ENCODE data around the gene ROBO3. TPM values are rescaled to one million over a fixed set of nuclear protein-coding genes. Genes with fewer than 3 reads are reported as not detected.
A peak's percentile ranks its signal among the peaks of the same experiment; 100 is the strongest.

ROBO3 gene
- total RNA-seq, result 8.8 TPM

- DNase-seq, result no peak
Measured at GRCh38 chr11:124865181-124865901, at the start of gene ROBO3. ROBO3 (plus strand) TSS chr11:124865432; CDS start chr11:124865578, 146 bp downstream.

- no peak for DNase-seq
Measured at GRCh38 chr11:124817036-124817435, 48.2 kb upstream of the ROBO3 start.

GRCh38 chr11:124821995-124822730 is 43.1 kb upstream of the ROBO3 start:
- no peak for DNase-seq

GRCh38 chr11:124823512-124824376 is 41.5 kb upstream of the ROBO3 start:
- DNase-seq, result no peak

GRCh38 chr11:124825876-124826275 is 39.4 kb upstream of the ROBO3 start:
- no peak for DNase-seq

- DNase-seq, result no peak
Measured at GRCh38 chr11:124829986-124830385, 35.2 kb upstream of the ROBO3 start.

GRCh38 chr11:124830749-124831148 is 34.5 kb upstream of the ROBO3 start:
- DNase-seq, result no peak

GRCh38 chr11:124831897-124832296 is 33.3 kb upstream of the ROBO3 start:
- no peak for DNase-seq

- no peak for DNase-seq
Measured at GRCh38 chr11:124832571-124832970, 32.7 kb upstream of the ROBO3 start.

- no peak for DNase-seq
Measured at GRCh38 chr11:124834526-124835180, 30.6 kb upstream of the ROBO3 start.

- no peak for DNase-seq
Measured at GRCh38 chr11:124835918-124836317, 29.3 kb upstream of the ROBO3 start.

GRCh38 chr11:124837491-124837856 is 27.8 kb upstream of the ROBO3 start:
- DNase-seq, result peak; percentile 72

- DNase-seq, result no peak
Measured at GRCh38 chr11:124838805-124839127, 26.5 kb upstream of the ROBO3 start.

- DNase-seq, result no peak
Measured at GRCh38 chr11:124839128-124839971, 25.9 kb upstream of the ROBO3 start.

- DNase-seq, result no peak
Measured at GRCh38 chr11:124839972-124840621, 25.1 kb upstream of the ROBO3 start.

- DNase-seq, result no peak
Measured at GRCh38 chr11:124840666-124841065, 24.6 kb upstream of the ROBO3 start.

GRCh38 chr11:124841201-124841600 is 24.0 kb upstream of the ROBO3 start:
- DNase-seq, result no peak

- no peak for DNase-seq
Measured at GRCh38 chr11:124841840-124842239, 23.4 kb upstream of the ROBO3 start.

GRCh38 chr11:124842305-124842704 is 22.9 kb upstream of the ROBO3 start:
- no peak for DNase-seq

GRCh38 chr11:124843616-124843910 is 21.7 kb upstream of the ROBO3 start:
- no peak for DNase-seq

GRCh38 chr11:124844664-124845079 is 20.6 kb upstream of the ROBO3 start:
- DNase-seq, result no peak

All from skin of body (tissue), 2 donors.